SW480 (cell line): ENCODE measurements around the gene CST3.

Experiments
- DNase-seq: peaks from one replicate; pipeline ENCODE4 v3.0.0-alpha.2; 2016; ENCODE audit warnings: low spot score

CST3 gene

GRCh38 chr20:23602241-23602640 is 35.5 kb downstream of the CST3 start:
- DNase-seq, result no peak

- DNase-seq, result no peak
Measured at GRCh38 chr20:23601715-23602114, 36.0 kb downstream of the CST3 start.

- no peak for DNase-seq
Measured at GRCh38 chr20:23598481-23598880, 39.3 kb downstream of the CST3 start.

GRCh38 chr20:23596579-23597250 is 41.0 kb downstream of the CST3 start:
- DNase-seq, result peak; percentile 58

- DNase-seq, result no peak
Measured at GRCh38 chr20:23595941-23596340, 41.8 kb downstream of the CST3 start.

- peak; percentile 18 for DNase-seq
Measured at GRCh38 chr20:23588434-23589403, 49.0 kb downstream of the CST3 start.

GRCh38 chr20:23587631-23588030 is 50.1 kb downstream of the CST3 start:
- DNase-seq, result no peak

- no peak for DNase-seq
Measured at GRCh38 chr20:23586735-23587525, 50.8 kb downstream of the CST3 start.

- peak; percentile 93 for DNase-seq
Measured at GRCh38 chr20:23585808-23586734, 51.7 kb downstream of the CST3 start.

- peak; percentile 60 for DNase-seq
Measured at GRCh38 chr20:23585449-23585807, 52.3 kb downstream of the CST3 start.

GRCh38 chr20:23584434-23585199 is 53.1 kb downstream of the CST3 start:
- DNase-seq, result peak; percentile 22
